ENCODE results near the gene GPRIN3.

- no peak for TF ChIP-seq ZFHX2 (tag by site-specific recombination; conservative IDR thresholded peaks at IDR 0.05)
- TF ChIP-seq ZNF114 (tag by site-specific recombination; IDR thresholded peaks at IDR 0.05), result no peak
- TF ChIP-seq, protein P1, sequence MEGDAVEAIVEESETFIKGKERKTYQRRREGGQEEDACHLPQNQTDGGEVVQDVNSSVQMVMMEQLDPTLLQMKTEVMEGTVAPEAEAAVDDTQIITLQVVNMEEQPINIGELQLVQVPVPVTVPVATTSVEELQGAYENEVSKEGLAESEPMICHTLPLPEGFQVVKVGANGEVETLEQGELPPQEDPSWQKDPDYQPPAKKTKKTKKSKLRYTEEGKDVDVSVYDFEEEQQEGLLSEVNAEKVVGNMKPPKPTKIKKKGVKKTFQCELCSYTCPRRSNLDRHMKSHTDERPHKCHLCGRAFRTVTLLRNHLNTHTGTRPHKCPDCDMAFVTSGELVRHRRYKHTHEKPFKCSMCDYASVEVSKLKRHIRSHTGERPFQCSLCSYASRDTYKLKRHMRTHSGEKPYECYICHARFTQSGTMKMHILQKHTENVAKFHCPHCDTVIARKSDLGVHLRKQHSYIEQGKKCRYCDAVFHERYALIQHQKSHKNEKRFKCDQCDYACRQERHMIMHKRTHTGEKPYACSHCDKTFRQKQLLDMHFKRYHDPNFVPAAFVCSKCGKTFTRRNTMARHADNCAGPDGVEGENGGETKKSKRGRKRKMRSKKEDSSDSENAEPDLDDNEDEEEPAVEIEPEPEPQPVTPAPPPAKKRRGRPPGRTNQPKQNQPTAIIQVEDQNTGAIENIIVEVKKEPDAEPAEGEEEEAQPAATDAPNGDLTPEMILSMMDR (tag by site-specific recombination; IDR thresholded peaks at IDR 0.05), result no peak
- no peak for TF ChIP-seq ZNF19 (tag by site-specific recombination; IDR thresholded peaks at IDR 0.05; ENCODE audit: low read depth)
- no peak for TF ChIP-seq TCF7L2 (IDR thresholded peaks at IDR 0.05; ENCODE audit: borderline replicate concordance, low read depth, low read length)
- TF ChIP-seq KLF10 (tag by site-specific recombination; IDR thresholded peaks at IDR 0.05), result no peak
- no peak for TF ChIP-seq ZNF610 (tag by site-specific recombination; IDR thresholded peaks at IDR 0.05; ENCODE audit: borderline replicate concordance)
- no peak for TF ChIP-seq ATF2 (tag by site-specific recombination; IDR thresholded peaks at IDR 0.05; ENCODE audit: low read depth)
- TF ChIP-seq, protein P2, sequence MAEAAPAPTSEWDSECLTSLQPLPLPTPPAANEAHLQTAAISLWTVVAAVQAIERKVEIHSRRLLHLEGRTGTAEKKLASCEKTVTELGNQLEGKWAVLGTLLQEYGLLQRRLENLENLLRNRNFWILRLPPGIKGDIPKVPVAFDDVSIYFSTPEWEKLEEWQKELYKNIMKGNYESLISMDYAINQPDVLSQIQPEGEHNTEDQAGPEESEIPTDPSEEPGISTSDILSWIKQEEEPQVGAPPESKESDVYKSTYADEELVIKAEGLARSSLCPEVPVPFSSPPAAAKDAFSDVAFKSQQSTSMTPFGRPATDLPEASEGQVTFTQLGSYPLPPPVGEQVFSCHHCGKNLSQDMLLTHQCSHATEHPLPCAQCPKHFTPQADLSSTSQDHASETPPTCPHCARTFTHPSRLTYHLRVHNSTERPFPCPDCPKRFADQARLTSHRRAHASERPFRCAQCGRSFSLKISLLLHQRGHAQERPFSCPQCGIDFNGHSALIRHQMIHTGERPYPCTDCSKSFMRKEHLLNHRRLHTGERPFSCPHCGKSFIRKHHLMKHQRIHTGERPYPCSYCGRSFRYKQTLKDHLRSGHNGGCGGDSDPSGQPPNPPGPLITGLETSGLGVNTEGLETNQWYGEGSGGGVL (tag by site-specific recombination; IDR thresholded peaks at IDR 0.05), result no peak
- no peak for TF ChIP-seq ZBTB10 (tag by site-specific recombination; IDR thresholded peaks at IDR 0.05)
- TF ChIP-seq ZNF174 (tag by site-specific recombination; IDR thresholded peaks at IDR 0.05), result no peak
Observed at GRCh38 chr4:89242864-89243732, 64.5 kb downstream of the GPRIN3 start.

Data from HEK293 (cell line).